HepG2 (cell line): Measurements from ENCODE around the gene AKT3.

Experiments
- CHCHD3 ChIP-seq: sonication (generic); formaldehyde crosslinking; IDR thresholded peaks from 2 replicates; pipeline ENCODE4 v1.8.0; 2022; ENCODE audit warnings: mild to moderate bottlenecking, missing genetic modification reagents, moderate library complexity
- CTCF ChIP-seq: sonication (generic); formaldehyde crosslinking; IDR thresholded peaks from 2 replicates; pipeline ENCODE4 v1.5.0; 2020; ENCODE audit warnings: mild to moderate bottlenecking, missing genetic modification reagents, moderate library complexity
- HDAC6 ChIP-seq: fragments of 200-600 bp; sonication (generic); IDR thresholded peaks from 2 replicates; pipeline ENCODE4 v1.7.0; 2017; ENCODE audit warnings: mild to moderate bottlenecking, antibody characterized with exemption, low read length, low read depth
- IRF2 ChIP-seq: IDR thresholded peaks from 2 replicates; pipeline ENCODE4 v1.6.1; 2018; ENCODE audit warnings: missing genetic modification reagents, missing compliant biosample characterization
- MAFK ChIP-seq, 2 experiments: IDR thresholded peaks in 1 of 2; conservative IDR thresholded peaks in 1 of 2; 2 replicates each; pipeline ENCODE4 v1.6.1; 2011; ENCODE audit warnings: improper control_type of control experiment in 2 of 2, low read length in 2 of 2
- MYNN ChIP-seq: sonication (generic); formaldehyde crosslinking; IDR thresholded peaks from 2 replicates; pipeline ENCODE4 v1.4.0; 2020; ENCODE audit warnings: mild to moderate bottlenecking, low read depth, missing genetic modification reagents
- NFRKB ChIP-seq: fragments of 450-650 bp; IDR thresholded peaks from 2 replicates; pipeline ENCODE4 v1.6.1; 2017
- RELA ChIP-seq: sonication (generic); formaldehyde crosslinking; IDR thresholded peaks from 2 replicates; pipeline ENCODE4 v1.4.0; 2020; ENCODE audit warnings: missing genetic modification reagents
- REST ChIP-seq, 2 experiments: IDR thresholded peaks; 2 replicates each; pipeline ENCODE4 v1.6.1; 2011 to 2012; ENCODE audit warnings: low read length in 2 of 2, borderline replicate concordance in 1 of 2, low read depth in 1 of 2, mild to moderate bottlenecking in 1 of 2, moderate library complexity in 1 of 2
- TBP ChIP-seq: sonication (generic); formaldehyde crosslinking; IDR thresholded peaks from 2 replicates; pipeline ENCODE4 v1.5.0; 2020; ENCODE audit warnings: missing genetic modification reagents
- U2AF1 ChIP-seq: fragments of 200-400 bp; formaldehyde crosslinking; optimal IDR thresholded peaks from 2 replicates; pipeline ENCODE3; 2017; ENCODE audit warnings: mild to moderate bottlenecking, low read depth, low read length
- ZNF547 ChIP-seq: sonication (generic); formaldehyde crosslinking; IDR thresholded peaks from 2 replicates; pipeline ENCODE4 v1.5.1; 2020; ENCODE audit warnings: mild to moderate bottlenecking, missing genetic modification reagents

DNA sequence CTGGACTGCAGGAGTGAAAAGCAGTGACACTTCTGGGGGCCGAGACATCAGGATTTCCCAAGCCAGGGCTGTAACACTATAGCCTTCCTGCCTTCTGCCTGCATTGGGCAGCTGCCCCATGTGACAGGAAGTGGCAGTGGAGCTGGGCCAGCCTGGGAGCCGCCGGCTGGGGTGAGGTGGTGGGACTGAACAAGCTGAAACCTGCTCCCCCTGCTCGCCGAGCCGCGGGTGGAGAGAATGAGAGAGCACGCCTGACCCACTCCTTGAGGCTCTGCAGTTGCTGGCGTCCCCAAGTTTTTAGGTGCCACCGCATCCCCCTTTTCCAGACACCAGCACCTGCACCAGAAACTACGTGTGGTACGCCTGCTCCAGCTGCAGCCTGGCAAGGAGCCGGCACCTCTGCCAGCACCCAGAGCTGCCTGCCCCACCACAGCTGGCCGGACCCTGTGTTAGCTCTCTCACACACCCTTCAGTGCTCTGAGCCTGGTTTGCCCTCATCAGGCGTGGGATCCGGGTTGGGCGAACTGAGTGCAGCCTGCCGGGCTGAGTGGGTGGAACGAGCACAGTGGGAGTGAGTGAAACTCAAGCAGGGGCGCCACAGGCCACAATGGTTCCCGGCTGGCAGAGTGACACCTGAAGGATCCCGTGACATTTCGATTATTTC is 119.4 kb downstream of the AKT3 start:
- TF ChIP-seq IRF2 (CRISPR knock-in tag): no peak
- no peak for TF ChIP-seq U2AF1
- no peak for TF ChIP-seq ZNF547
- no peak for TF ChIP-seq HDAC6
- no peak for TF ChIP-seq NFRKB
- no peak for TF ChIP-seq MYNN (CRISPR knock-in tag)
- TF ChIP-seq TBP (CRISPR knock-in tag): no peak
- TF ChIP-seq MAFK (conservative IDR thresholded peaks at IDR 0.05 in 1 of 2, IDR thresholded peaks at IDR 0.05 in 1 of 2; ENCODE audit: low read length in 2 of 2): no peak
- no peak for TF ChIP-seq RELA (CRISPR knock-in tag)
- no peak for TF ChIP-seq REST (IDR thresholded peaks at IDR 0.05; ENCODE audit: borderline replicate concordance in 1 of 2, low read depth in 1 of 2, low read length in 2 of 2)
- no peak for TF ChIP-seq CTCF
- no peak for TF ChIP-seq CHCHD3
